NCI-H1436 treated with DMSO at 0.1 percent for 48 hours (cell line): Measurements from ENCODE around the gene MAST1.
"Not testable (repeated sequence)": the region's sequence is repeated elsewhere in the genome, so short reads cannot be mapped to it uniquely, and the experiment has no call there.

Source experiments
- DNase-seq: peaks from one replicate; lab custom pipeline; 2025; lab: John Stamatoyannopoulos, UW

MAST1 gene

DNA sequence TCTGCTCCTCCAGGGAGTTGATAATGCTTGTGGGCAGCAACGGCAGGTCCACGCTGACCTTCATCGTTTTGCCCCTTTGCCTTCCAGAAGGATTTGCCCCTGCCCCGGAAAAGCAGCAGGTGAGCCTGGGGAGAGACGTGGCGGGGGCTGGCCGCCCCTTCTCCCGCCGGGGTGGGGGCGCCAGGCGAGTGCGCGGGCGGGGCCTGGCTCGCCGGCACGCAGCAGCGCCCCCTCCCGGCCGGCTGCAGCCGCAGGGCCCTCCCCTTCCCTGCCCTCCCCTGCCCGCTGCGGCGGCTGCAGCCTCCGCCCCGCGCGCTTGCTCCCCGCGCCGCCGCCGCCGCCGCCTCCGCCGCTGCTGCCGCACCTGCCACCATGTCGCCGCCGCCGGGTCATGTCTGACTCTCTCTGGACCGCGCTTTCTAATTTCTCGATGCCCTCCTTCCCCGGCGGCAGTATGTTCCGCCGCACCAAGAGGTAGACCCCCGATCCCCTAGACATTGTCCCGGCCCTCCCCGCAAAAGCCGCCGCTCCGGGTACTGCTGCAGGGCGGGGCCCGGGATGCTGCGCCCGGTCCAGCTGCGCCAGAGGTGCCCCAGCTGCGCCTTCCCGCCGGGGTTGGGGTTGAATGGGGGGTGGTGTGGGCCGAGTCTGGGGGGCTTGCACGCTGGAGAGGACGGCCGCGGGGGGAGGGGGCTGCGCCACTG, at the start of gene MAST1:
Gene MAST1 (plus strand): TSS at position 334 of the 704 bp plus-strand sequence. CDS start 58 bp downstream, at position 392.
- no peak for DNase-seq

GRCh38 chr19:12788682-12789097, 49.6 kb upstream of the MAST1 start:
- no peak for DNase-seq

- DNase-seq, result no peak
Measured at GRCh38 chr19:12789098-12789903, 49.0 kb upstream of the MAST1 start.

- DNase-seq, result peak; percentile 60
Measured at GRCh38 chr19:12789904-12790619, 48.3 kb upstream of the MAST1 start.

- no peak for DNase-seq
Measured at GRCh38 chr19:12790628-12791344, 47.5 kb upstream of the MAST1 start.

GRCh38 chr19:12791345-12792050, 46.8 kb upstream of the MAST1 start, which contains the start of gene JUNB:
Gene JUNB (plus strand): TSS chr19:12791486. CDS start chr19:12791772, 286 bp downstream.
- peak; percentile 66 for DNase-seq

DNA sequence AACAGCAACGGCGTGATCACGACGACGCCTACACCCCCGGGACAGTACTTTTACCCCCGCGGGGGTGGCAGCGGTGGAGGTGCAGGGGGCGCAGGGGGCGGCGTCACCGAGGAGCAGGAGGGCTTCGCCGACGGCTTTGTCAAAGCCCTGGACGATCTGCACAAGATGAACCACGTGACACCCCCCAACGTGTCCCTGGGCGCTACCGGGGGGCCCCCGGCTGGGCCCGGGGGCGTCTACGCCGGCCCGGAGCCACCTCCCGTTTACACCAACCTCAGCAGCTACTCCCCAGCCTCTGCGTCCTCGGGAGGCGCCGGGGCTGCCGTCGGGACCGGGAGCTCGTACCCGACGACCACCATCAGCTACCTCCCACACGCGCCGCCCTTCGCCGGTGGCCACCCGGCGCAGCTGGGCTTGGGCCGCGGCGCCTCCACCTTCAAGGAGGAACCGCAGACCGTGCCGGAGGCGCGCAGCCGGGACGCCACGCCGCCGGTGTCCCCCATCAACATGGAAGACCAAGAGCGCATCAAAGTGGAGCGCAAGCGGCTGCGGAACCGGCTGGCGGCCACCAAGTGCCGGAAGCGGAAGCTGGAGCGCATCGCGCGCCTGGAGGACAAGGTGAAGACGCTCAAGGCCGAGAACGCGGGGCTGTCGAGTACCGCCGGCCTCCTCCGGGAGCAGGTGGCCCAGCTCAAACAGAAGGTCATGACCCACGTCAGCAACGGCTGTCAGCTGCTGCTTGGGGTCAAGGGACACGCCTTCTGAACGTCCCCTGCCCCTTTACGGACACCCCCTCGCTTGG, 46.1 kb upstream of the MAST1 start:
- no peak for DNase-seq

DNA sequence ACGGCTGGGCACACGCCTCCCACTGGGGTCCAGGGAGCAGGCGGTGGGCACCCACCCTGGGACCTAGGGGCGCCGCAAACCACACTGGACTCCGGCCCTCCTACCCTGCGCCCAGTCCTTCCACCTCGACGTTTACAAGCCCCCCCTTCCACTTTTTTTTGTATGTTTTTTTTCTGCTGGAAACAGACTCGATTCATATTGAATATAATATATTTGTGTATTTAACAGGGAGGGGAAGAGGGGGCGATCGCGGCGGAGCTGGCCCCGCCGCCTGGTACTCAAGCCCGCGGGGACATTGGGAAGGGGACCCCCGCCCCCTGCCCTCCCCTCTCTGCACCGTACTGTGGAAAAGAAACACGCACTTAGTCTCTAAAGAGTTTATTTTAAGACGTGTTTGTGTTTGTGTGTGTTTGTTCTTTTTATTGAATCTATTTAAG, 45.4 kb upstream of the MAST1 start:
- no peak for DNase-seq

GRCh38 chr19:12793290-12794195, 44.8 kb upstream of the MAST1 start:
- DNase-seq, result peak; percentile 51

DNA sequence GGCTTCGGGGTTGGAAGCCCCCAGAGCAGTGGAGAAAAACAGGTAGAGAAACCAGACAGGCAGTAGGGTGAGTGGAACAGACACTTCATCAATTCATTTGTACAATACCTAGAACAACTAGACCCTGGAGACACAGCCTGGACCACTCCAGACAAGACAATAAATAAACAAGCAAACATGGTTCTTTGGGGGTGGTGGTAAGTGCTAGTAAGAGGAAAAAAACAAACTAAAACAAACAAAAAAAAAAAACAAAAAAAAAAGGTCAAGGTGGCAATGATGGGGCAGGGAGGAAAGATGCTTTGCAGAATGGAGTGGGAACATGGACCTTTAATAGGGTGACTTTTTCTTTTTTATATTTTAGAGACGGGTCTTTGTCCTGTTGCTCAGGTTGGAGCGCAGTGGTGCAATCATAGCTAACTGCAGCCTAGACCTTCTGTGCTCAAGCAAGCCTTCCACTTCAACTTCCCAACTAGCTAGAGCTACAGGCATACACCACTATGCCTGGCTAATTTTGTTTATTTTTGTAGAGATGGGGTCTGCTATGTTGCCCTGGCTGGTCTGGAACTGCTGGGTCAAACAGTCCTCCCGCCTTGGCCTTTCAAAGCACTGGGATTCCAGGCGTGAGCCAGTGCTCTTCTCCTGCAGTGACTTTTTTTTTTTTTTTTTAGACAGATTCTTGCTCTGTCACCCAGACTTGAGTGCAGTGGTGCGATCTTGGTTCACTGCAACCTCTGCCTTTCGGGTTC, 43.9 kb upstream of the MAST1 start:
- no peak for DNase-seq

DNA sequence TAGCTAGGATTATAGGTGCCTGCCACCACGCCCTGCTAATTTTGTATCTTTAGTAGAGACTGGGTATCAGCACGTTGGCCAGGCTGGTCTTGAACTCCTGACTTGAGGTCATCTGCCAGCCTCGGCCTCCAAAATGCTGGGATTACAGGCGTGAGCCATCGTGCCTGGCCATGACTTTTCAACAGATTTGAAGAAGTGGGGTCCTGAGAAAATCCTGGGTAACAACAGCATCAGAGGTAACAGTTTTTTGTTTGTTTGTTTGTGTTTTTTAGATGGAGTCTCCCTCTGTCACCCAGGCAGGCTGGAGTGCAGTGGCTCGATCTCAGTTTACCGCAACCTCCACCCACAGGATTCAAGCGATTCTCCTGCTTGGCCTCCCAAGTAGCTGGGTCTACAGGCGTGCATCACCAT, 43.3 kb upstream of the MAST1 start:
- no peak for DNase-seq

- no peak for DNase-seq
Measured at GRCh38 chr19:12796146-12797071, 41.9 kb upstream of the MAST1 start.

- no peak for DNase-seq
Measured at GRCh38 chr19:12797141-12797587, 41.2 kb upstream of the MAST1 start.

- DNase-seq, result not testable (repeated sequence)
Measured at GRCh38 chr19:12797607-12798006, 40.7 kb upstream of the MAST1 start.

GRCh38 chr19:12799742-12800465, 38.4 kb upstream of the MAST1 start:
- no peak for DNase-seq

DNA sequence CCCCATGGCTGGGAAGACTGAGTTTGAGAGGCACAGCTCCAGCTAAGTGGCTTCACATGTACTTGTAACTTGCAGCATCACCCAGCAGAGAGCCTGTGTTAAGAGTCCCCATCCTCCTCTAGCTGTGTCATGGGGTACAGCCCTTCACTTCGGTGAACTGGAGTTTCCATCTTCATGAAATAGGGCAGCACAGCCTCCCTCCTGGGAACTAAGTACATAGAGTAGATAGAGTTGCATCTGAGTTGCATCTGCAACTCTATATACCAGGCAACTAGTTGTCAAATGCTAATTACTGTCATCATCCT, 37.9 kb upstream of the MAST1 start:
- no peak for DNase-seq

DNA sequence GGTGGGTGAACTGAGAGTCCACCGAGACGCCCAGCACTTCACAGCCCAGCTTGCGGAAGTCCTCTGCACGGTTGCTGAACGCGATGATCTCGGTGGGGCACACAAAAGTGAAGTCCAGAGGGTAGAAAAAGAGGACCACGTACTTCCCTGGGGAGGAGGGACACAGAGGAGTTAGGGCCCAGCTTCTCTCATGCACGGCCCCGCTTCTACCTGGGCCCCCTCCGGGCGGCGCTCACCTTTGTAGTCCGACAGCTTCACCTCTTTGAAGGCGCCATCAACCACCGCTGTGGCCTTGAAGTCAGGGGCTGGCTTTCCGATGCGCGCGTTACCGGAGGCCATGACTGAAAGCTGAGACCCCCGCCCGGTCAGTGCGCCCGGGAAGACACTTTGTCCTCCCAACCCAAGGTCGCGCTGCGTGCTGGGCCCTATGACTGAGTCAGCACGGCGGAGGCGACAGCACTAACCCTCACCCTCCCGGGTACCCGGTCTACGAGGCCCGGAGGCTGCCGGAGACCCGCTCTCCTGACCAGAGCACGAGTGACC, 37.3 kb upstream of the MAST1 start:
- no peak for DNase-seq
